Fibroblast of the conjunctiva (primary cell): ENCODE data around the gene ARID5B.
"Not testable (repeated sequence)": the region's sequence is repeated elsewhere in the genome, so short reads cannot be mapped to it uniquely, and the experiment has no call there.

ENCODE experiments used
- DNase-seq: peaks from one replicate; pipeline ENCODE4 v3.0.0-alpha.2; 2010; ENCODE audit warnings: low read depth

Gene ARID5B

GRCh38 chr10:62012318-62012717 lies 110.8 kb downstream of the ARID5B start:
- DNase-seq = no peak

GRCh38 chr10:62014510-62014909 lies 113.0 kb downstream of the ARID5B start:
- no peak for DNase-seq

GRCh38 chr10:62015994-62016393 lies 114.5 kb downstream of the ARID5B start:
- DNase-seq = no peak

GRCh38 chr10:62016623-62017490 lies 115.4 kb downstream of the ARID5B start:
- no peak for DNase-seq

GRCh38 chr10:62017491-62017870 lies 116.0 kb downstream of the ARID5B start:
- no peak for DNase-seq

GRCh38 chr10:62018131-62018911 lies 116.8 kb downstream of the ARID5B start:
- no peak for DNase-seq

GRCh38 chr10:62019013-62019684 lies 117.7 kb downstream of the ARID5B start:
- no peak for DNase-seq

- DNase-seq = no peak
Measured at GRCh38 chr10:62019685-62020359, 118.3 kb downstream of the ARID5B start.

- no peak for DNase-seq
Measured at GRCh38 chr10:62021128-62021665, 119.7 kb downstream of the ARID5B start.

- DNase-seq = no peak
Measured at GRCh38 chr10:62021978-62022802, 120.7 kb downstream of the ARID5B start.

- DNase-seq = no peak
Measured at GRCh38 chr10:62022830-62023229, 121.3 kb downstream of the ARID5B start.

GRCh38 chr10:62023329-62023728 lies 121.8 kb downstream of the ARID5B start:
- DNase-seq = no peak

GRCh38 chr10:62024026-62024701 lies 122.7 kb downstream of the ARID5B start:
- DNase-seq = no peak

GRCh38 chr10:62025134-62025794 lies 123.8 kb downstream of the ARID5B start:
- no peak for DNase-seq

GRCh38 chr10:62025901-62026879 lies 124.7 kb downstream of the ARID5B start:
- no peak for DNase-seq

- DNase-seq = no peak
Measured at GRCh38 chr10:62027841-62028501, 126.5 kb downstream of the ARID5B start.

GRCh38 chr10:62028502-62028842 lies 127.0 kb downstream of the ARID5B start:
- DNase-seq = not testable (repeated sequence)

GRCh38 chr10:62029401-62029800 lies 127.9 kb downstream of the ARID5B start:
- DNase-seq = no peak
